Placental epithelial cell (primary cell): Measurements from ENCODE around the gene ZNF606. TPM values are rescaled to one million over a fixed set of nuclear protein-coding genes. Genes with fewer than 3 reads are reported as not detected.

Source experiments
- total RNA-seq: library from RNA; depleted of rRNA; stranded (reverse); fragments of >200 nt; gene quantifications from 2 replicates; pipeline ENCODE4 v1.2.3, GENCODE V29; 2012

Gene ZNF606
- total RNA-seq, result 27.9 and 40.6 TPM in 2 replicates

GRCh38 chr19:58002384-58003173, at the start of gene ZNF606:
TSS of gene ZNF606 (minus strand) at chr19:58002820. CDS start at chr19:58001319, 1,501 bp downstream.

DNA sequence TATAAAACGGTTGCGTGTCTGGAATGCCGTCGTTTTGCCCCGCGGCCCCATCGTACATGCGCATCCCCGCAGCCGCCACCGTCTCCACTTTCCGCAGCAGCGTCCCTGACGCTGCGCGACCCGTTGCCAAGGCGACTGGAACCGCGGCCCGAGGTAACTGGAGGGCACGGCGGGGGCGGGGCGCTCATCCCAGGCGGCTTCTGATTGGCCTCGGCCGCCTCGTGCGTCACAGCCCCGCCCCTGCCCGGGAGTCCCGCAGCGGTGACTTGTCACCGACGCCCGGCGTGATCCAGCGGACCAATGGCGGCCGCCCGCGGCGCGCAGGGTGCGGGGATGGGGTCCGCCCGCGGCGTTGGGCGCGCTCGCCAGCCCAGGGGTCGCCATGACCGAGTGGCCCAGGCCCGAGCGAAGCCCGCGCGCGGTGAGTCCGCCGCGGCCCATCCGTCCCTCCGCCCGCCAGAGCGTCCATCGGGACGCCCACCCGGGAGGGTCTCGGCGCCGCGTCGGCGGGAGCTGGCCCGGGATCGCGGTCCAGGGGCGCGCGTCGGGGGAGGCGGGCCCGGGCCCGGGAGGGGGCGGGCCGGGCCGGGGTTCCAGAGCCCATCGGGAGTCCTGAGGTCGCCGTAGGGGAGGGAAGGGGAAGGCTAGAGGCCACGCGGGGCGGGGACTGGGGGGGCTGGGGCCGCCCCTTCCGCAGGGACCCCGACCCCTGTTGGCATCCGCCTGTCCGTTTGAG, 31.3 kb upstream of the ZNF606 start, which contains the start of gene ZSCAN1:
ZSCAN1 (plus strand) TSS at position 285 of the 736 bp plus-strand sequence. CDS start 3,812 bp downstream, outside the sequence.

GRCh38 chr19:57974434-57974833, 28.2 kb downstream of the ZNF606 start, which contains the start of gene C19orf18:
TSS of gene C19orf18 (minus strand) at chr19:57974534. CDS start at chr19:57974432, 102 bp downstream.

GRCh38 chr19:57947419-57948134, 55.0 kb downstream of the ZNF606 start, which contains the start of gene ZNF256:
TSS of gene ZNF256 (minus strand) at chr19:57947706. CDS start at chr19:57947474, 232 bp downstream.

GRCh38 chr19:57934820-57935665, 67.6 kb downstream of the ZNF606 start, which contains the start of gene ZNF418:
TSS of gene ZNF418 (minus strand) at chr19:57935402. CDS start at chr19:57933822, 1,580 bp downstream.

Other genes starting within 250 kb of the ZNF606 start
- 17.0 and 22.4 TPM in 2 replicates for gene ZNF586, start 233.1 kb downstream of the ZNF606 start, total RNA-seq
- 9.0 and 22.1 TPM in 2 replicates for gene ZNF552, start 187.9 kb downstream of the ZNF606 start, total RNA-seq
- gene ZNF587B, start 172.5 kb downstream of the ZNF606 start, total RNA-seq, result 20.9 and 25.1 TPM in 2 replicates
- gene ZNF587, start 153.0 kb downstream of the ZNF606 start, total RNA-seq, result 43.1 and 51.8 TPM in 2 replicates
- gene ZNF814, start 113.8 kb downstream of the ZNF606 start, total RNA-seq, result 20.0 and 22.0 TPM in 2 replicates
- 24.4 and 35.3 TPM in 2 replicates for gene ZNF417, start 86.2 kb downstream of the ZNF606 start, total RNA-seq
- gene ZNF418, start 67.4 kb downstream of the ZNF606 start, total RNA-seq, result 5.5 and 11.4 TPM in 2 replicates
- gene ZNF256, start 55.1 kb downstream of the ZNF606 start, total RNA-seq, result 4.9 and 7.1 TPM in 2 replicates
- not detected in 2 replicates for gene C19orf18, start 28.3 kb downstream of the ZNF606 start, total RNA-seq
- gene ZSCAN1, start 31.2 kb upstream of the ZNF606 start, total RNA-seq, result not detected in 2 replicates
- 6.4 and 9.4 TPM in 2 replicates for gene ZNF135, start 56.5 kb upstream of the ZNF606 start, total RNA-seq
- 39.7 and 53.8 TPM in 2 replicates for gene ZSCAN18, start 95.4 kb upstream of the ZNF606 start, total RNA-seq
- 14.1 and 17.7 TPM in 2 replicates for gene ZNF329, start 148.0 kb upstream of the ZNF606 start, total RNA-seq
- gene ZNF274, start 180.2 kb upstream of the ZNF606 start, total RNA-seq, result 28.3 and 30.6 TPM in 2 replicates
- 20.8 and 39.8 TPM in 2 replicates for gene ZNF544, start 226.1 kb upstream of the ZNF606 start, total RNA-seq